Hepatocyte (in vitro differentiated cells): Measurements from ENCODE around the gene C10orf105.

ENCODE experiments used
- CTCF ChIP-seq: fragments of 200-600 bp; sonication (generic); IDR thresholded peaks from 2 replicates; pipeline ENCODE4 v1.5.1; 2016; ENCODE audit warnings: antibody characterized with exemption, mild to moderate bottlenecking; ENCODE audit not compliant: poor library complexity
- EZH2 ChIP-seq: fragments of 200-600 bp; sonication (generic); IDR thresholded peaks from 2 replicates; pipeline ENCODE4 v1.6.1; 2016; ENCODE audit warnings: antibody characterized with exemption, mild to moderate bottlenecking, borderline replicate concordance
- EZH2phosphoT487 ChIP-seq: fragments of 200-600 bp; sonication (generic); IDR thresholded peaks from one replicate; pipeline ENCODE4 v1.6.1; 2018; ENCODE audit warnings: antibody characterized with exemption, mild to moderate bottlenecking, low read depth, moderate library complexity; ENCODE audit not compliant: unreplicated experiment, severe bottlenecking

- no peak for TF ChIP-seq CTCF
- no peak for TF ChIP-seq EZH2
- TF ChIP-seq EZH2phosphoT487: no peak
These were observed 7.6 kb upstream of the C10orf105 start for GRCh38 chr10:71727105-71727737.
